HK-2 (cell line): ENCODE measurements around the gene CHST12.
"Not testable (repeated sequence)": the region's sequence is repeated elsewhere in the genome, so short reads cannot be mapped to it uniquely, and the experiment has no call there.

Experiments
- DNase-seq: peaks from one replicate; pipeline ENCODE4 v3.0.0-alpha.2; 2018; ENCODE audit not compliant: unreplicated experiment

CHST12 gene

GRCh38 chr7:2403014-2403717 lies at the start of gene CHST12:
CHST12 (plus strand) TSS chr7:2403611; CDS start chr7:2432640, 29,029 bp downstream.
- peak; percentile 97 for DNase-seq

- DNase-seq = peak; percentile 93
These were observed 49.5 kb upstream of the CHST12 start for GRCh38 chr7:2353936-2354185.

- peak; percentile 86 for DNase-seq
These were observed 49.0 kb upstream of the CHST12 start, which contains the start of gene EIF3B for GRCh38 chr7:2354186-2354938. EIF3B (plus strand) TSS chr7:2354827; CDS start chr7:2354922, 95 bp downstream.

GRCh38 chr7:2354939-2355704 lies 48.3 kb upstream of the CHST12 start:
- peak; percentile 35 for DNase-seq

GRCh38 chr7:2355705-2356008 lies 47.8 kb upstream of the CHST12 start:
- no peak for DNase-seq

- no peak for DNase-seq
These were observed 46.2 kb upstream of the CHST12 start for GRCh38 chr7:2357165-2357564.

GRCh38 chr7:2357571-2357970 lies 45.8 kb upstream of the CHST12 start:
- DNase-seq = no peak

GRCh38 chr7:2358968-2359527 lies 44.4 kb upstream of the CHST12 start:
- DNase-seq = no peak

GRCh38 chr7:2359610-2360009 lies 43.8 kb upstream of the CHST12 start:
- DNase-seq = no peak

GRCh38 chr7:2360796-2361195 lies 42.6 kb upstream of the CHST12 start:
- DNase-seq = no peak

GRCh38 chr7:2362385-2363088 lies 40.9 kb upstream of the CHST12 start:
- DNase-seq = no peak

GRCh38 chr7:2369139-2369538 lies 34.3 kb upstream of the CHST12 start:
- no peak for DNase-seq

- DNase-seq = no peak
These were observed 32.1 kb upstream of the CHST12 start for GRCh38 chr7:2371329-2371728.

- DNase-seq = no peak
These were observed 30.7 kb upstream of the CHST12 start for GRCh38 chr7:2372724-2373123.

- no peak for DNase-seq
These were observed 30.3 kb upstream of the CHST12 start for GRCh38 chr7:2373124-2373556.

- no peak for DNase-seq
These were observed 29.8 kb upstream of the CHST12 start for GRCh38 chr7:2373646-2374045.

GRCh38 chr7:2374401-2374800 lies 29.0 kb upstream of the CHST12 start:
- DNase-seq = no peak

GRCh38 chr7:2374830-2375728 lies 28.3 kb upstream of the CHST12 start:
- DNase-seq = no peak

GRCh38 chr7:2376351-2377154 lies 26.9 kb upstream of the CHST12 start:
- DNase-seq = no peak

GRCh38 chr7:2377492-2377891 lies 25.9 kb upstream of the CHST12 start:
- not testable (repeated sequence) for DNase-seq
